Activated CD8-positive, alpha-beta memory T cell treated with anti-CD3 and anti-CD28 coated beads for 24 hours (primary cell): ENCODE measurements around the gene PSMB9.
"Not testable (repeated sequence)": the region's sequence is repeated elsewhere in the genome, so short reads cannot be mapped to it uniquely, and the experiment has no call there.

Source experiments
- DNase-seq: peaks from one replicate; pipeline ENCODE4 v3.0.0-alpha.2; 2020

PSMB9 gene

GRCh38 chr6:32853541-32854375 lies at the start of gene PSMB9, which contains the start of gene TAP1:
Gene PSMB9 (plus strand): TSS chr6:32854192. CDS start chr6:32854230, 38 bp downstream.
Gene TAP1 (minus strand): TSS chr6:32853704. CDS start chr6:32853636, 68 bp downstream.
- DNase-seq, result peak; percentile 97

GRCh38 chr6:32805404-32805803 lies 48.6 kb upstream of the PSMB9 start:
- DNase-seq, result not testable (repeated sequence)

GRCh38 chr6:32807020-32807580 lies 46.9 kb upstream of the PSMB9 start:
- DNase-seq, result no peak

GRCh38 chr6:32809171-32809570 lies 44.8 kb upstream of the PSMB9 start:
- DNase-seq, result no peak

GRCh38 chr6:32814145-32814544 lies 39.8 kb upstream of the PSMB9 start:
- DNase-seq, result no peak

GRCh38 chr6:32815115-32815514 lies 38.9 kb upstream of the PSMB9 start:
- no peak for DNase-seq

- no peak for DNase-seq
Observed at GRCh38 chr6:32815996-32816395, 38.0 kb upstream of the PSMB9 start.

GRCh38 chr6:32816746-32817204 lies 37.2 kb upstream of the PSMB9 start, which contains the start of gene HLA-DOB:
Gene HLA-DOB (minus strand): TSS chr6:32817002. CDS start chr6:32816951, 51 bp downstream.
- no peak for DNase-seq

GRCh38 chr6:32818867-32819266 lies 35.1 kb upstream of the PSMB9 start:
- no peak for DNase-seq

- no peak for DNase-seq
Observed at GRCh38 chr6:32819729-32820128, 34.3 kb upstream of the PSMB9 start.

GRCh38 chr6:32825966-32826365 lies 28.0 kb upstream of the PSMB9 start:
- DNase-seq, result no peak

GRCh38 chr6:32827025-32827424 lies 27.0 kb upstream of the PSMB9 start:
- no peak for DNase-seq

- DNase-seq, result no peak
Observed at GRCh38 chr6:32829495-32829894, 24.5 kb upstream of the PSMB9 start.

- no peak for DNase-seq
Observed at GRCh38 chr6:32830017-32830416, 24.0 kb upstream of the PSMB9 start.

GRCh38 chr6:32830936-32831335 lies 23.1 kb upstream of the PSMB9 start:
- DNase-seq, result no peak

- DNase-seq, result no peak
Observed at GRCh38 chr6:32832535-32832934, 21.5 kb upstream of the PSMB9 start.

GRCh38 chr6:32833664-32834063 lies 20.3 kb upstream of the PSMB9 start:
- DNase-seq, result no peak

GRCh38 chr6:32835167-32835893 lies 18.7 kb upstream of the PSMB9 start:
- no peak for DNase-seq

- DNase-seq, result no peak
Observed at GRCh38 chr6:32836873-32837272, 17.1 kb upstream of the PSMB9 start.

GRCh38 chr6:32837651-32838113 lies 16.3 kb upstream of the PSMB9 start:
- DNase-seq, result no peak

- DNase-seq, result peak; percentile 100
Observed at GRCh38 chr6:32838114-32838958, 15.7 kb upstream of the PSMB9 start, which contains the start of gene TAP2. Gene TAP2 (minus strand): TSS chr6:32838739. CDS start chr6:32838233, 506 bp downstream.

GRCh38 chr6:32839356-32839755 lies 14.6 kb upstream of the PSMB9 start:
- DNase-seq, result peak; percentile 57
